Neural cell (in vitro differentiated cells): Measurements from ENCODE around the gene PDLIM1.

ENCODE experiments used
- EP300 ChIP-seq: fragments of 450-650 bp; conservative IDR thresholded peaks from 2 replicates; pipeline ENCODE4 v1.6.1; 2014; ENCODE audit warnings: antibody characterized with exemption, mild to moderate bottlenecking, moderate library complexity; ENCODE audit not compliant: poor library complexity, severe bottlenecking
- EZH2 ChIP-seq: fragments of 200-600, 300-800 bp; shearing (Covaris generic), sonication (generic); IDR thresholded peaks from 2 replicates; pipeline ENCODE4 v1.6.1; 2014; ENCODE audit warnings: antibody characterized with exemption, low read length, borderline replicate concordance, mild to moderate bottlenecking; ENCODE audit not compliant: insufficient read depth, poor library complexity, severe bottlenecking
- MXI1 ChIP-seq: fragments of 450-650 bp; conservative IDR thresholded peaks from 2 replicates; pipeline ENCODE4 v1.6.1; 2014; ENCODE audit warnings: antibody characterized with exemption, mild to moderate bottlenecking; ENCODE audit not compliant: poor library complexity, severe bottlenecking
- POLR2AphosphoS5 ChIP-seq: IDR thresholded peaks from 2 replicates; pipeline ENCODE4 v1.6.1; 2012
- RAD21 ChIP-seq: fragments of 450-650 bp; conservative IDR thresholded peaks from 2 replicates; pipeline ENCODE4 v1.6.1; 2014; ENCODE audit warnings: antibody characterized with exemption, mild to moderate bottlenecking, moderate library complexity
- SMC3 ChIP-seq: fragments of 450-650 bp; conservative IDR thresholded peaks from 2 replicates; pipeline ENCODE4 v1.6.1; 2014; ENCODE audit warnings: antibody characterized with exemption, mild to moderate bottlenecking, moderate library complexity; ENCODE audit not compliant: poor library complexity
- TF ChIP-seq, protein P1 (sequence below): fragments of 450-650 bp; IDR thresholded peaks from 2 replicates; pipeline ENCODE4 v1.5.1; 2014; ENCODE audit warnings: antibody characterized with exemption, mild to moderate bottlenecking, moderate library complexity; ENCODE audit not compliant: poor library complexity, severe bottlenecking

DNA sequence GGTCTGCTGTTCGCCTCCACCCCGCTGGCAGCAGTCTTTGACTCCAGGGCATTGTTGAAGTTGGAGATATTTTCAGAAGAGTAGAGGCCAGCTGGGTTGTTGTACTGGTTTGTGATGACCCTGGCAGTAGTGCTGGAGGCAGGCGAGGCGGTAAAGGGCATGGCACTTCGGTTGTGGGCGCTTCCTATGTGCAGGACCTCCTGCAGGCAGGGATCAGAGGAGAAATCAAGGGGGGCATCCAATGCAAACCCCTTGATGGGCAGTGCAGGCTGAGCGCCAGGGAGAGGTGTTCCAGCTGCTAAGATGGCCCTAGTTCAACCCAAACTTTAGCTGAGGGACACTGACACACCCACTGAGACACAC lies 27.0 kb downstream of the PDLIM1 start:
- TF ChIP-seq RAD21 (no peak), MXI1 (no peak), SMC3 (no peak), POLR2AphosphoS5 (no peak), EP300 (no peak), EZH2 (no peak)
- TF ChIP-seq, protein P1, sequence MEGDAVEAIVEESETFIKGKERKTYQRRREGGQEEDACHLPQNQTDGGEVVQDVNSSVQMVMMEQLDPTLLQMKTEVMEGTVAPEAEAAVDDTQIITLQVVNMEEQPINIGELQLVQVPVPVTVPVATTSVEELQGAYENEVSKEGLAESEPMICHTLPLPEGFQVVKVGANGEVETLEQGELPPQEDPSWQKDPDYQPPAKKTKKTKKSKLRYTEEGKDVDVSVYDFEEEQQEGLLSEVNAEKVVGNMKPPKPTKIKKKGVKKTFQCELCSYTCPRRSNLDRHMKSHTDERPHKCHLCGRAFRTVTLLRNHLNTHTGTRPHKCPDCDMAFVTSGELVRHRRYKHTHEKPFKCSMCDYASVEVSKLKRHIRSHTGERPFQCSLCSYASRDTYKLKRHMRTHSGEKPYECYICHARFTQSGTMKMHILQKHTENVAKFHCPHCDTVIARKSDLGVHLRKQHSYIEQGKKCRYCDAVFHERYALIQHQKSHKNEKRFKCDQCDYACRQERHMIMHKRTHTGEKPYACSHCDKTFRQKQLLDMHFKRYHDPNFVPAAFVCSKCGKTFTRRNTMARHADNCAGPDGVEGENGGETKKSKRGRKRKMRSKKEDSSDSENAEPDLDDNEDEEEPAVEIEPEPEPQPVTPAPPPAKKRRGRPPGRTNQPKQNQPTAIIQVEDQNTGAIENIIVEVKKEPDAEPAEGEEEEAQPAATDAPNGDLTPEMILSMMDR: no peak
